Neural crest cell (in vitro differentiated cells): ENCODE data around the gene TNFRSF12A. TPM values are rescaled to one million over a fixed set of nuclear protein-coding genes. Genes with fewer than 3 reads are reported as not detected.

Source experiments
- DNase-seq: peaks from one replicate; pipeline ENCODE4 v3.0.0; 2021; ENCODE audit warnings: low read depth, mixed read lengths, low spot score
- H3K27ac Mint-ChIP-seq: one replicate; pipeline ENCODE4 v1.8.0; 2021; ENCODE audit warnings: mild to moderate bottlenecking, mixed read lengths; ENCODE audit not compliant: unreplicated experiment
- H3K27me3 Mint-ChIP-seq: 2 replicates; pipeline ENCODE4 v1.8.0; 2021; ENCODE audit warnings: low read depth, mild to moderate bottlenecking, mixed read lengths
- H3K36me3 Mint-ChIP-seq: 2 replicates; pipeline ENCODE4 v1.8.0; 2021; ENCODE audit warnings: low read depth, mild to moderate bottlenecking, mixed read lengths
- H3K4me1 Mint-ChIP-seq: 2 replicates; pipeline ENCODE4 v1.8.0; 2021; ENCODE audit warnings: mixed read lengths
- H3K4me3 Mint-ChIP-seq: one replicate; pipeline ENCODE4 v1.8.0; 2021; ENCODE audit warnings: mild to moderate bottlenecking, mixed read lengths
- H3K9me3 Mint-ChIP-seq: 2 replicates; pipeline ENCODE4 v1.8.0; 2021; ENCODE audit warnings: mixed read lengths
- total RNA-seq: library from RNA; stranded (reverse); gene quantifications from 2 replicates; pipeline ENCODE4 v1.2.1, GENCODE V29; 2021
- TF ChIP-seq, protein P1 (sequence below): fragments of 200-600 bp; sonication (generic); conservative IDR thresholded peaks from 2 replicates; pipeline ENCODE4 v1.5.0; 2021; ENCODE audit warnings: antibody characterized with exemption, mild to moderate bottlenecking

The TNFRSF12A gene
- total RNA-seq, 1 donor from 2014 or later = 3.5 TPM

- Mint-ChIP-seq H3K9me3 (no peaks in the 10 kb centered on the region), H3K36me3 (peaks cover 5% of the 10 kb centered on the region), H3K27ac (no peak overlapping the region), H3K4me3 (peak overlapping the region; percentile 89), H3K27me3 (peaks cover 21% of the 10 kb centered on the region), H3K4me1 (peaks cover 30% of the 10 kb centered on the region)
- no peak for DNase-seq
- TF ChIP-seq, protein P1, sequence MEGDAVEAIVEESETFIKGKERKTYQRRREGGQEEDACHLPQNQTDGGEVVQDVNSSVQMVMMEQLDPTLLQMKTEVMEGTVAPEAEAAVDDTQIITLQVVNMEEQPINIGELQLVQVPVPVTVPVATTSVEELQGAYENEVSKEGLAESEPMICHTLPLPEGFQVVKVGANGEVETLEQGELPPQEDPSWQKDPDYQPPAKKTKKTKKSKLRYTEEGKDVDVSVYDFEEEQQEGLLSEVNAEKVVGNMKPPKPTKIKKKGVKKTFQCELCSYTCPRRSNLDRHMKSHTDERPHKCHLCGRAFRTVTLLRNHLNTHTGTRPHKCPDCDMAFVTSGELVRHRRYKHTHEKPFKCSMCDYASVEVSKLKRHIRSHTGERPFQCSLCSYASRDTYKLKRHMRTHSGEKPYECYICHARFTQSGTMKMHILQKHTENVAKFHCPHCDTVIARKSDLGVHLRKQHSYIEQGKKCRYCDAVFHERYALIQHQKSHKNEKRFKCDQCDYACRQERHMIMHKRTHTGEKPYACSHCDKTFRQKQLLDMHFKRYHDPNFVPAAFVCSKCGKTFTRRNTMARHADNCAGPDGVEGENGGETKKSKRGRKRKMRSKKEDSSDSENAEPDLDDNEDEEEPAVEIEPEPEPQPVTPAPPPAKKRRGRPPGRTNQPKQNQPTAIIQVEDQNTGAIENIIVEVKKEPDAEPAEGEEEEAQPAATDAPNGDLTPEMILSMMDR = no peak
These were observed 47.1 kb upstream of the TNFRSF12A start for GRCh38 chr16:2973093-2973492.

GRCh38 chr16:2973605-2974318, 46.4 kb upstream of the TNFRSF12A start:
- H3K9me3 Mint-ChIP-seq = no peaks in the 10 kb centered on the region
- peaks cover 25% of the 10 kb centered on the region for H3K4me1 Mint-ChIP-seq
- TF ChIP-seq, protein P1 = no peak
- H3K27me3 Mint-ChIP-seq = peaks cover 14% of the 10 kb centered on the region
- no peak overlapping the region for H3K27ac Mint-ChIP-seq
- peaks cover 5% of the 10 kb centered on the region for H3K36me3 Mint-ChIP-seq
- no peak for DNase-seq
- peak overlapping the region; percentile 51 for H3K4me3 Mint-ChIP-seq

DNA sequence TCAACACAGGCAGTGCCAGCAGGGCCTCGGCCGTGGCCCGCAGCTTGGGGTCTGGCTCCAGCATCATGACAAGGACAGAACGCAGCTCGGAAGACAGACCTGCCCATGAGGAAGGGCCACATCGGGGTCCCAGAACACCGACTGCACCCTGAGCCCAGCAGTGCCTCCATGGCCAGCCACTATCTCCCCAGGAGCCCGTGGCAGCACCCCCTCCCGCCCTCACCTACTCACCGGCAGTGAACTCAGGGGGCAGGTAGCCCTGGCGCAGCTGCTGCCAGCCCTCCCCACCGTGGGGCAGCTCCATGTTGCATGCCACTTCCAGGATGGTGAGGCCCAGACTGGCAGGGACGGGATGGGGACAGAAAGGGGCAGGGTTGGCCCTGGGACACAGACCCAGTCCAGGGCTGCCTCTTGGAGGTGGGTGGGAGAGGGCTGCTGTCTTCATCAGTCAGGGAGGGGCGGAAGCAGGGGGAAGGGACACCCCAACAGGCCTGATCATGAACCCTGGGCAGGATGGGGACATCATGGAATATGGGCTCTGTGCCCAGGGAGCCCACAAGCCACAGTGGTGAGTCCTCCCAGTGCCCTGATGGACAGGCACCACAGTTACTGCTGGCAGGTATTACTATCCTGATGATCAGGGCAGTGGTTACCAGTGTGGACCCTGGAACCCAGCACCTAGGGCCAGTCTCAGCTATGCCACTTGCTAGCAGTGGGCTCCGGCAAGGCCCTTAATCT, 45.7 kb upstream of the TNFRSF12A start:
- Mint-ChIP-seq H3K27ac (no peak overlapping the region), H3K36me3 (peaks cover 5% of the 10 kb centered on the region), H3K4me3 (peak overlapping the region; percentile 75)

DNA sequence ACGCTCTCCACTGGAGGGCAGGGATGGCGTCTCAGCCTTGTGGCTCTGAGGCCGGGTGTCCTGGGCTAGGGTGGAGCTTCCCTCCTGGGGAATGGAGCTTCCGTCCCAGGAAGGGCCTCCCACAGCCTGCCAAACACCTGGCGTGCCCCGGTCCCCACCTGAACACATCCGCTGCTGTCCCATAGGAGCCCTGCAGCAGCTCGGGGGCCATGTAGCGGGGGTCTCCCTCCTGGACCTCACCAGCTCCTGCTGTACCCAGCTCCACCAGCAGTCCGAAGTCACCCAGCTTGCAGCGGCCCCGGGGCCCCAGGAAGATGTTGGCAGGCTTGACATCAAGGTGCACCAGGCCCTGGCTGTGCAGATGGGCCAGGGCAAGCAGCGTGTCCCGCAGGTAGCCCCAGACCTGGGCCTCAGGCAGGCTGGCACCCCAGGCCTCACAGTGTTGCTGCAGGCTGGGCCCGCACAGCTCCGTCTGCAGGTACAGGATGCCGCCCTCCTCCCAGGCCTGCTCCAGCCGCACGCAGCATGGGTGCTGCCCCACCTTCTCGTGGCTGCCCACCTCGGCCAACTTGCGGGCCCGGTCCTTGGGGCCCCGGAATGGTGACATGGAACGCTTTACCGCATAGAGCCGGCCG, 44.9 kb upstream of the TNFRSF12A start:
- no peak for DNase-seq
- H3K27ac Mint-ChIP-seq = no peak overlapping the region
- TF ChIP-seq, protein P1 = no peak
- peaks cover 23% of the 10 kb centered on the region for H3K4me1 Mint-ChIP-seq
- no peaks in the 10 kb centered on the region for H3K9me3 Mint-ChIP-seq
- H3K4me3 Mint-ChIP-seq = peak overlapping the region; percentile 75
- H3K36me3 Mint-ChIP-seq = peaks cover 5% of the 10 kb centered on the region
- peaks cover 12% of the 10 kb centered on the region for H3K27me3 Mint-ChIP-seq

More for the DNA sequence above, 45.7 kb upstream of the TNFRSF12A start:
- Mint-ChIP-seq H3K4me1 (peaks cover 23% of the 10 kb centered on the region), H3K9me3 (no peaks in the 10 kb centered on the region), H3K27me3 (peaks cover 12% of the 10 kb centered on the region)
- DNase-seq = no peak
- TF ChIP-seq, protein P1 = no peak

GRCh38 chr16:2976201-2976600, 44.0 kb upstream of the TNFRSF12A start:
- no peaks in the 10 kb centered on the region for H3K9me3 Mint-ChIP-seq
- peaks cover 8% of the 10 kb centered on the region for H3K27me3 Mint-ChIP-seq
- H3K27ac Mint-ChIP-seq = no peak overlapping the region
- H3K36me3 Mint-ChIP-seq = peaks cover 5% of the 10 kb centered on the region
- DNase-seq = no peak
- TF ChIP-seq, protein P1 = no peak
- H3K4me1 Mint-ChIP-seq = peaks cover 21% of the 10 kb centered on the region
- peak overlapping the region; percentile 34 for H3K4me3 Mint-ChIP-seq
